Measurements from ENCODE around the gene RAB17.

- no peak for TF ChIP-seq POLR2A (IDR thresholded peaks at IDR 0.05)
- TF ChIP-seq CTCF (IDR thresholded peaks at IDR 0.05): no peak
Observed at GRCh38 chr2:237576974-237577373, 13.6 kb downstream of the RAB17 start.

All from prostate gland (tissue), 2 donors.